Measurements from ENCODE around the gene COL13A1.

COL13A1 gene

GRCh38 chr10:69846293-69846921 is 44.7 kb downstream of the COL13A1 start:
- no peak for DNase-seq (ENCODE audit: low read depth)
- TF ChIP-seq CTCF (IDR thresholded peaks at IDR 0.05; ENCODE audit: low read depth, low read length) (no peak), MYC (IDR thresholded peaks at IDR 0.05; ENCODE audit: low read depth, low read length) (no peak), POLR2A (IDR thresholded peaks at IDR 0.05; ENCODE audit: extremely low read depth, insufficient read length) (no peak)
- TF ChIP-seq, protein P1, sequence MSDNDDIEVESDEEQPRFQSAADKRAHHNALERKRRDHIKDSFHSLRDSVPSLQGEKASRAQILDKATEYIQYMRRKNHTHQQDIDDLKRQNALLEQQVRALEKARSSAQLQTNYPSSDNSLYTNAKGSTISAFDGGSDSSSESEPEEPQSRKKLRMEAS (IDR thresholded peaks at IDR 0.05; ENCODE audit: low read depth, low read length), result no peak
- no peak overlapping the region for H3K4me3 ChIP-seq (ENCODE audit: low read depth, low read length)

- no peak overlapping the region for H3K4me3 ChIP-seq (ENCODE audit: low read depth, low read length)
- TF ChIP-seq, protein P1 (IDR thresholded peaks at IDR 0.05; ENCODE audit: low read depth, low read length), result no peak
- TF ChIP-seq MYC (IDR thresholded peaks at IDR 0.05; ENCODE audit: low read depth, low read length) (no peak), CTCF (IDR thresholded peaks at IDR 0.05; ENCODE audit: low read depth, low read length) (no peak), POLR2A (IDR thresholded peaks at IDR 0.05; ENCODE audit: extremely low read depth, insufficient read length) (no peak)
- DNase-seq (ENCODE audit: low read depth), result no peak
Observed at GRCh38 chr10:69847458-69847857, 45.8 kb downstream of the COL13A1 start.

GRCh38 chr10:69847883-69848282 is 46.2 kb downstream of the COL13A1 start:
- TF ChIP-seq CTCF (IDR thresholded peaks at IDR 0.05; ENCODE audit: low read depth, low read length) (no peak), MYC (IDR thresholded peaks at IDR 0.05; ENCODE audit: low read depth, low read length) (no peak), POLR2A (IDR thresholded peaks at IDR 0.05; ENCODE audit: extremely low read depth, insufficient read length) (no peak)
- TF ChIP-seq, protein P1 (IDR thresholded peaks at IDR 0.05; ENCODE audit: low read depth, low read length), result no peak
- peak; percentile 14 for DNase-seq (ENCODE audit: low read depth)
- no peak overlapping the region for H3K4me3 ChIP-seq (ENCODE audit: low read depth, low read length)

DNA sequence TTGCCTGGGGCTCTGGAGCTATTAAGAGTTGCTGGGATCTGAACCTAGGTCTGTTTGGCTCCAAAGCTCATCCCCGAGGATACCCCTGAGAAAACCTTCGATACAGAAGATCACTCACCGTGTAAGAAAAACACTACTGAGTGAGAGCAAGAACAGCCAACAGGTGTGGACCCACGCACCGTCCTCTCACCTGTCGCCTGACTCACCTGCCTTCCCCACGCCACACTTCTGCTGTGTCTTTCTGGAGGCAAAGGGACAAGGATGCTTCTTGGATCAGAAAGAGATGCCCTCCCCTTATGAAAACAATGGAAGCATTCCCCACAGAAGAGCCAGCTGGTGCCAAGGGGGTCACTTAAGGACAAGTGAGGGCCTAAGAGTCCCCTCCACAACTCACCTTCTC is 46.7 kb downstream of the COL13A1 start:
- TF ChIP-seq MYC (IDR thresholded peaks at IDR 0.05; ENCODE audit: low read depth, low read length) (no peak), POLR2A (IDR thresholded peaks at IDR 0.05; ENCODE audit: extremely low read depth, insufficient read length) (no peak), CTCF (IDR thresholded peaks at IDR 0.05; ENCODE audit: low read depth, low read length) (no peak)
- TF ChIP-seq, protein P1 (IDR thresholded peaks at IDR 0.05; ENCODE audit: low read depth, low read length), result no peak
- DNase-seq (ENCODE audit: low read depth), result no peak
- H3K4me3 ChIP-seq (ENCODE audit: low read depth, low read length), result no peak overlapping the region

- no peak for TF ChIP-seq CTCF (IDR thresholded peaks at IDR 0.05; ENCODE audit: low read depth, low read length)
- no peak for TF ChIP-seq POLR2A (IDR thresholded peaks at IDR 0.05; ENCODE audit: extremely low read depth, insufficient read length)
- TF ChIP-seq, protein P1 (IDR thresholded peaks at IDR 0.05; ENCODE audit: low read depth, low read length), result no peak
- TF ChIP-seq MYC (IDR thresholded peaks at IDR 0.05; ENCODE audit: low read depth, low read length), result no peak
- no peak overlapping the region for H3K4me3 ChIP-seq (ENCODE audit: low read depth, low read length)
Observed at GRCh38 chr10:69849825-69850224, 48.1 kb downstream of the COL13A1 start.

More at GRCh38 chr10:69849825-69850224, 48.1 kb downstream of the COL13A1 start:
- DNase-seq (ENCODE audit: low read depth), result no peak
